OCI-LY7 (cell line): Measurements from ENCODE around the gene RPLP1. TPM values are rescaled to one million over a fixed set of nuclear protein-coding genes. Genes with fewer than 3 reads are reported as not detected.

Experiments
- BruUV-seq: library from RNA; stranded (reverse); fragments of 400-500 nt; replicated peaks from 2 replicates; lab custom pipeline; 2021; lab: Mats Ljungman, UMichigan
- CTCF ChIA-PET: fragments of 300-600 bp; sonication (Branson Sonifier 250); formaldehyde crosslinking; loops from one replicate; lab custom pipeline; 2022; ENCODE audit warnings: antibody characterized with exemption; ENCODE audit not compliant: unreplicated experiment; lab: Charles Lee
- POLR2A ChIA-PET: fragments of 300-600 bp; sonication (Branson Sonifier 250); formaldehyde crosslinking; loops from one replicate; lab custom pipeline; 2022; ENCODE audit warnings: antibody characterized with exemption; lab: Charles Lee
- DNase-seq: peaks from one replicate; pipeline ENCODE4 v3.0.0-alpha.2; 2015; ENCODE audit warnings: low spot score
- H2AFZ ChIP-seq: fragments of 200-600 bp; sonication (generic), shearing (Covaris generic); 2 replicates; pipeline ENCODE4 v1.6.1; 2014; ENCODE audit warnings: mild to moderate bottlenecking, antibody characterized with exemption, low read length, moderate library complexity
- H3K27ac ChIP-seq: fragments of 200-600 bp; sonication (generic); 2 replicates; pipeline ENCODE4 v1.5.1; 2014; ENCODE audit warnings: mixed run types, low read depth, mild to moderate bottlenecking, moderate library complexity, low read length, inconsistent platforms; ENCODE audit not compliant: poor library complexity, severe bottlenecking
- H3K36me3 ChIP-seq: fragments of 200-600 bp; sonication (generic); 2 replicates; pipeline ENCODE4 v1.6.1; 2014; ENCODE audit warnings: mild to moderate bottlenecking, antibody characterized with exemption, low read length, moderate library complexity, mixed read lengths; ENCODE audit not compliant: insufficient read depth
- H3K4me1 ChIP-seq: fragments of 200-600 bp; sonication (generic); 2 replicates; pipeline ENCODE4 v1.5.1; 2014; ENCODE audit warnings: mild to moderate bottlenecking, low read length; ENCODE audit not compliant: insufficient read depth, poor library complexity, severe bottlenecking
- H3K4me2 ChIP-seq: fragments of 200-600 bp; sonication (generic); 2 replicates; pipeline ENCODE4 v1.6.1; 2014; ENCODE audit warnings: mild to moderate bottlenecking, low read length
- H3K4me3 ChIP-seq: fragments of 200-600 bp; sonication (generic); 2 replicates; pipeline ENCODE4 v1.5.1; 2014; ENCODE audit warnings: mild to moderate bottlenecking, low read depth, low read length; ENCODE audit not compliant: poor library complexity, severe bottlenecking
- H3K79me2 ChIP-seq: fragments of 200-600 bp; sonication (generic); 2 replicates; pipeline ENCODE4 v1.6.1; 2016; ENCODE audit warnings: low read depth, mild to moderate bottlenecking, low read length, moderate library complexity, mixed read lengths; ENCODE audit not compliant: insufficient read depth
- H3K9me2 ChIP-seq: fragments of 200-600 bp; sonication (generic); 2 replicates; pipeline ENCODE4 v1.6.1; 2016; ENCODE audit warnings: mild to moderate bottlenecking, low read length, mixed read lengths; ENCODE audit not compliant: insufficient read depth
- H3K9me3 ChIP-seq: fragments of 200-600 bp; sonication (generic); 2 replicates; pipeline ENCODE4 v1.6.1; 2014; ENCODE audit warnings: mild to moderate bottlenecking, mixed run types, low read length, mixed read lengths
- H4K20me1 ChIP-seq: fragments of 200-600 bp; sonication (generic); 2 replicates; pipeline ENCODE4 v1.6.1; 2014; ENCODE audit warnings: mild to moderate bottlenecking, antibody characterized with exemption, low read length, moderate library complexity, mixed read lengths; ENCODE audit not compliant: insufficient read depth
- CTCF ChIP-seq: fragments of 200-600 bp; sonication (generic); conservative IDR thresholded peaks from 2 replicates; pipeline ENCODE4 v1.5.1; 2014; ENCODE audit warnings: mild to moderate bottlenecking, antibody characterized with exemption, low read length, moderate library complexity, mixed read lengths
- EZH2phosphoT487 ChIP-seq: fragments of 200-600 bp; sonication (generic); IDR thresholded peaks from 2 replicates; pipeline ENCODE4 v1.6.1; 2018; ENCODE audit warnings: low read depth, borderline replicate concordance, mild to moderate bottlenecking, mixed run types, antibody characterized with exemption, low read length, moderate library complexity, mixed read lengths
- intact Hi-C: fragments of 100-400 bp; cut with micrococcal nuclease; formaldehyde crosslinking; loops from one replicate; pipeline ENCODE4 v1.10.0; 2022; ENCODE audit not compliant: unreplicated experiment
- total RNA-seq, 2 experiments: library from RNA; depleted of rRNA in 1 of 2; stranded (reverse); fragments of >200 nt in 1 of 2; shearing (Covaris generic) in 1 of 2; gene quantifications; 2 replicates each; pipeline ENCODE4 v1.2.3, GENCODE V29; 2014 to 2022

RPLP1 gene
- total RNA-seq, 2 experiments from 2014 or later, result 889 to 2,251 TPM

- Histone ChIP-seq H3K4me3 (peak overlapping the region; percentile 94), H4K20me1 (peaks cover 48% of the 10 kb centered on the region), H3K27ac (peak overlapping the region; percentile 39), H3K36me3 (peaks cover 57% of the 10 kb centered on the region), H2AFZ (no peak overlapping the region), H3K9me3 (no peaks in the 10 kb centered on the region), H3K9me2 (no peaks in the 10 kb centered on the region), H3K4me1 (peaks cover 27% of the 10 kb centered on the region), H3K79me2 (peaks cover 47% of the 10 kb centered on the region), H3K4me2 (peak overlapping the region; percentile 78)
- intact Hi-C loops, result loop anchor here (5.0 to 10.0 kb wide), 2 partner anchors 640 to 642 kb away; partner anchors contain the start of gene TLE3
- POLR2A ChIA-PET, result interaction anchor here (0.6 to 5.0 kb wide), 2 partner anchors 8 to 9 kb away, joined by 4 to 67 read pairs; no protein-coding TSS in a partner anchor
- DNase-seq, result no peak
- TF ChIP-seq EZH2phosphoT487, result no peak
- TF ChIP-seq CTCF, result no peak
- no TSS peak for BruUV-seq
- CTCF ChIA-PET, result interaction anchor here (2.2 kb wide), 1 partner anchor 8 kb away, joined by 12 read pairs; no protein-coding TSS in a partner anchor
Measured at GRCh38 chr15:69454953-69455352, 2.3 kb downstream of the RPLP1 start.

- peak overlapping the region; percentile 10 for H3K27ac ChIP-seq
- H3K9me2 ChIP-seq, result no peaks in the 10 kb centered on the region
- ChIA-PET POLR2A (interaction anchor here (1.1 kb wide), 1 partner anchor 39 kb away, joined by 4 read pairs; no protein-coding TSS in a partner anchor), CTCF (no interaction called here)
- no peaks in the 10 kb centered on the region for H3K9me3 ChIP-seq
- H3K4me2 ChIP-seq, result 0 out of 2 replicates have a peak overlapping the region, but pooled peaks have one; percentile 78
- peaks cover 48% of the 10 kb centered on the region for H4K20me1 ChIP-seq
- intact Hi-C loops, result loop anchor here (10.0 kb wide), 1 partner anchor 642 kb away; no protein-coding TSS in a partner anchor
- DNase-seq, result no peak
- peaks cover 39% of the 10 kb centered on the region for H3K79me2 ChIP-seq
- H3K4me1 ChIP-seq, result peaks cover 20% of the 10 kb centered on the region
- BruUV-seq, result no TSS peak
- H2AFZ ChIP-seq, result no peak overlapping the region
- TF ChIP-seq CTCF (no peak), EZH2phosphoT487 (no peak)
- no peak overlapping the region for H3K4me3 ChIP-seq
- H3K36me3 ChIP-seq, result peaks cover 55% of the 10 kb centered on the region
Measured at GRCh38 chr15:69456208-69457166, 3.9 kb downstream of the RPLP1 start.
